ENCODE measurements around the gene RABL3.

DNA sequence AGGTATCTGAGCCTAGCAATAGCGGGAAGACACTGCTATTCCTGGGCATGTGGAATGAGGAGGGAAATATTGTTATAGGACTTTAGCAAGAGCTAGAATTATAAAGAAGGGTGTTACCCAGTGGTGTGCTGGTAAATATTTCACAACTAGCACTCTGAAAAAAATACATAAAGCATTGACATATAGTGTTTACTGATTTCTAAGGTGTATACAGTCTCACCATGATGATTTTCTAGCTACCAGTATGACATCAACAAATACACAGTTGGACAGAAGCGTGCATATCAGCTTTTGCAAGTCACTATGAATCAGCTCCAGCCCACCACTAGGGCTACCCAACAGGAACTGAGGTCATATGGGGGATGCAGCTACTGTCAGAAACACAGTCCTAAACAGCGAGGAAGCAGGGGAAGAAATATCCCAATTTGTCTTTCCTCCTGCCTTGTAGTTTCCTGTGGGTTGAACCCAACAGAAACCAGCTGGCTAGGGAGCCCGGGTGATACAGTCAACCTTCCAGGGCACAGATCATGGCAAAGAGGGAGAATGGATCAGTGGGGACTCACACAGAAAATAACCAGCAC, 99.9 kb downstream of the RABL3 start:
- TF ChIP-seq, protein P1, sequence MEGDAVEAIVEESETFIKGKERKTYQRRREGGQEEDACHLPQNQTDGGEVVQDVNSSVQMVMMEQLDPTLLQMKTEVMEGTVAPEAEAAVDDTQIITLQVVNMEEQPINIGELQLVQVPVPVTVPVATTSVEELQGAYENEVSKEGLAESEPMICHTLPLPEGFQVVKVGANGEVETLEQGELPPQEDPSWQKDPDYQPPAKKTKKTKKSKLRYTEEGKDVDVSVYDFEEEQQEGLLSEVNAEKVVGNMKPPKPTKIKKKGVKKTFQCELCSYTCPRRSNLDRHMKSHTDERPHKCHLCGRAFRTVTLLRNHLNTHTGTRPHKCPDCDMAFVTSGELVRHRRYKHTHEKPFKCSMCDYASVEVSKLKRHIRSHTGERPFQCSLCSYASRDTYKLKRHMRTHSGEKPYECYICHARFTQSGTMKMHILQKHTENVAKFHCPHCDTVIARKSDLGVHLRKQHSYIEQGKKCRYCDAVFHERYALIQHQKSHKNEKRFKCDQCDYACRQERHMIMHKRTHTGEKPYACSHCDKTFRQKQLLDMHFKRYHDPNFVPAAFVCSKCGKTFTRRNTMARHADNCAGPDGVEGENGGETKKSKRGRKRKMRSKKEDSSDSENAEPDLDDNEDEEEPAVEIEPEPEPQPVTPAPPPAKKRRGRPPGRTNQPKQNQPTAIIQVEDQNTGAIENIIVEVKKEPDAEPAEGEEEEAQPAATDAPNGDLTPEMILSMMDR (IDR thresholded peaks at IDR 0.05; ENCODE audit: low read depth, low read length): no peak
- no peak for TF ChIP-seq EZH2phosphoT487 (IDR thresholded peaks at IDR 0.05; ENCODE audit: low read depth)

Measured in OCI-LY3 (cell line).